ENCODE measurements around the gene BRF1.

DNA sequence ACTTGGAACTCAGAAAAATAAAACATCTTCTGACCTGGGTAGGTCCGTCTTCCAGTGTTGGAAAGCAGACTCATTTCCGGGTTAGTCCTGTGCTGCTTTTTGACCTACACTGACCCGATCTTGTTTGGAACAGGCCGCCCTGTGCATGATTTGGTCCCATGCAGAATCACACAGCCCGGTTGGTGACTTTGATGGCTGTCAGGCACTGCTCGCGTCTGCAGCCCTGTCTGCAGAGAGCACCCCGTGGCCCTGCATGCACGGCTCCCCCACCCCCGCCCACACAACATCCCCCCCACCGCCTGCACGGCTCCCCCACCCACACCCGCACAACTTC, 45.4 kb upstream of the BRF1 start:
- TF ChIP-seq EZH2phosphoT487 (conservative IDR thresholded peaks at IDR 0.05; ENCODE audit: low read length) = no peak
- TF ChIP-seq, protein P1, sequence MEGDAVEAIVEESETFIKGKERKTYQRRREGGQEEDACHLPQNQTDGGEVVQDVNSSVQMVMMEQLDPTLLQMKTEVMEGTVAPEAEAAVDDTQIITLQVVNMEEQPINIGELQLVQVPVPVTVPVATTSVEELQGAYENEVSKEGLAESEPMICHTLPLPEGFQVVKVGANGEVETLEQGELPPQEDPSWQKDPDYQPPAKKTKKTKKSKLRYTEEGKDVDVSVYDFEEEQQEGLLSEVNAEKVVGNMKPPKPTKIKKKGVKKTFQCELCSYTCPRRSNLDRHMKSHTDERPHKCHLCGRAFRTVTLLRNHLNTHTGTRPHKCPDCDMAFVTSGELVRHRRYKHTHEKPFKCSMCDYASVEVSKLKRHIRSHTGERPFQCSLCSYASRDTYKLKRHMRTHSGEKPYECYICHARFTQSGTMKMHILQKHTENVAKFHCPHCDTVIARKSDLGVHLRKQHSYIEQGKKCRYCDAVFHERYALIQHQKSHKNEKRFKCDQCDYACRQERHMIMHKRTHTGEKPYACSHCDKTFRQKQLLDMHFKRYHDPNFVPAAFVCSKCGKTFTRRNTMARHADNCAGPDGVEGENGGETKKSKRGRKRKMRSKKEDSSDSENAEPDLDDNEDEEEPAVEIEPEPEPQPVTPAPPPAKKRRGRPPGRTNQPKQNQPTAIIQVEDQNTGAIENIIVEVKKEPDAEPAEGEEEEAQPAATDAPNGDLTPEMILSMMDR (IDR thresholded peaks at IDR 0.05; ENCODE audit: insufficient read depth, low read length, poor library complexity, severe bottlenecking) = no peak

Measured in SU-DHL-6 (cell line).